Activated CD4-positive, alpha-beta T cell treated with anti-CD3 and anti-CD28 coated beads, Interleukin-2, Interleukin-4, amounts not matched to agents 100 ng/mL and 50 ng/mL, durations not matched to agents 16 hours and 8 hours (primary cell): ENCODE measurements around the gene SNAPC4.
A peak's percentile ranks its signal among the peaks of the same experiment; 100 is the strongest.

ENCODE experiments used
- DNase-seq: peaks from one replicate; pipeline ENCODE4 v3.0.0-alpha.2; 2020; ENCODE audit warnings: low spot score

Gene SNAPC4

GRCh38 chr9:136389396-136389795 is 10.6 kb downstream of the SNAPC4 start:
- no peak for DNase-seq

GRCh38 chr9:136387217-136387616 is 12.8 kb downstream of the SNAPC4 start:
- no peak for DNase-seq

- DNase-seq, result peak; percentile 32
These were observed 14.0 kb downstream of the SNAPC4 start for GRCh38 chr9:136386018-136386417.

- DNase-seq, result no peak
These were observed 15.0 kb downstream of the SNAPC4 start for GRCh38 chr9:136385015-136385414.

- no peak for DNase-seq
These were observed 16.5 kb downstream of the SNAPC4 start for GRCh38 chr9:136383436-136383835.

- DNase-seq, result no peak
These were observed 17.9 kb downstream of the SNAPC4 start for GRCh38 chr9:136381966-136382513.

GRCh38 chr9:136381311-136381710 is 18.7 kb downstream of the SNAPC4 start:
- no peak for DNase-seq

- DNase-seq, result no peak
These were observed 19.6 kb downstream of the SNAPC4 start for GRCh38 chr9:136380381-136380780.

GRCh38 chr9:136379891-136380290 is 20.1 kb downstream of the SNAPC4 start:
- no peak for DNase-seq

- no peak for DNase-seq
These were observed 20.6 kb downstream of the SNAPC4 start for GRCh38 chr9:136379401-136379800.

- no peak for DNase-seq
These were observed 21.0 kb downstream of the SNAPC4 start for GRCh38 chr9:136379003-136379287.

GRCh38 chr9:136378170-136379002 is 21.6 kb downstream of the SNAPC4 start:
- DNase-seq, result no peak

- no peak for DNase-seq
These were observed 22.4 kb downstream of the SNAPC4 start for GRCh38 chr9:136377341-136378169.

GRCh38 chr9:136376457-136376856 is 23.5 kb downstream of the SNAPC4 start:
- no peak for DNase-seq

GRCh38 chr9:136375096-136375495 is 24.9 kb downstream of the SNAPC4 start:
- no peak for DNase-seq

- DNase-seq, result no peak
These were observed 25.8 kb downstream of the SNAPC4 start for GRCh38 chr9:136374183-136374575.

- DNase-seq, result no peak
These were observed 26.4 kb downstream of the SNAPC4 start, which contains the start of gene CARD9 for GRCh38 chr9:136373300-136374182. Gene CARD9 (minus strand): TSS chr9:136373669. CDS start chr9:136372078, 1,591 bp downstream.

GRCh38 chr9:136372561-136373299 is 27.2 kb downstream of the SNAPC4 start:
- no peak for DNase-seq

- no peak for DNase-seq
These were observed 28.0 kb downstream of the SNAPC4 start for GRCh38 chr9:136372006-136372405.

GRCh38 chr9:136371533-136371880 is 28.5 kb downstream of the SNAPC4 start:
- DNase-seq, result no peak
